NK-92 (cell line): ENCODE measurements around the gene TEX19.
"Not testable (repeated sequence)": the region's sequence is repeated elsewhere in the genome, so short reads cannot be mapped to it uniquely, and the experiment has no call there.

Experiments used
- DNase-seq: peaks from one replicate; lab custom pipeline; 2025; ENCODE audit not compliant: unreplicated experiment; lab: John Stamatoyannopoulos, UW

The TEX19 gene

GRCh38 chr17:82374626-82375331 lies 15.7 kb downstream of the TEX19 start:
- no peak for DNase-seq

DNA sequence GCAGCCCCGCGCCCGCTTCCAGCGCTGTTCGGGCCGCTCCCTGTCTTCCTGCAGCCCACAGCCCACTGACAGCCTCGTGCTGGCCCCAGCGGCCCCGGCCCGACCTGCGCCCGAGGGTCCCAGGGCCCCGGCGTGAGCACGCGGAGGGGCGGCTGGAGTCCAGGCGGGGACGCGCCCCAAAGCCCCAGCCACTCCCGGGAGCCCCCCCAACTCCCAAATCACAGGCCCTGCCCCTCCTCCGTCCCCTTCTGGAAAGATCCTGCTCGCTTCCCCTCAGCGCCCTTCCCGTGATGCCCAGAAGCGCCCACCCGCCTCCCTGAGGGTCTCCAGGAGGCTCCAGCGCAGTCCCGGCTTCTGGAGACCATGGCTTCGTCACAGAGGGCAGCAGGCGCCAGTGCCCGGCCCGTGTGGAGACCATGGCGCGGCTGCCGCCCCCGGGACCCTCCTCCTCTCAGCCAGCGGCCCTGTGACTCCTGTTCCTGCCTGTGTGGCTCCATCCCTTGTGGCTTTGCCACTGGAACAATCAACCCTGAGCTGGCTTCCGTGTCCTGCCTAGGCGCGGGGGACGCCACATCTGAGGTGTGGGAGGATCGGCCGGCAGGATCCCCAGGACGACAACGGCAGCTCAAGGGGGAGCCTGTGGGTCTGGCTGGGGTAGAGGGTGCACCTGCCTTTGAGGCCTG lies 16.5 kb downstream of the TEX19 start:
- DNase-seq: no peak

DNA sequence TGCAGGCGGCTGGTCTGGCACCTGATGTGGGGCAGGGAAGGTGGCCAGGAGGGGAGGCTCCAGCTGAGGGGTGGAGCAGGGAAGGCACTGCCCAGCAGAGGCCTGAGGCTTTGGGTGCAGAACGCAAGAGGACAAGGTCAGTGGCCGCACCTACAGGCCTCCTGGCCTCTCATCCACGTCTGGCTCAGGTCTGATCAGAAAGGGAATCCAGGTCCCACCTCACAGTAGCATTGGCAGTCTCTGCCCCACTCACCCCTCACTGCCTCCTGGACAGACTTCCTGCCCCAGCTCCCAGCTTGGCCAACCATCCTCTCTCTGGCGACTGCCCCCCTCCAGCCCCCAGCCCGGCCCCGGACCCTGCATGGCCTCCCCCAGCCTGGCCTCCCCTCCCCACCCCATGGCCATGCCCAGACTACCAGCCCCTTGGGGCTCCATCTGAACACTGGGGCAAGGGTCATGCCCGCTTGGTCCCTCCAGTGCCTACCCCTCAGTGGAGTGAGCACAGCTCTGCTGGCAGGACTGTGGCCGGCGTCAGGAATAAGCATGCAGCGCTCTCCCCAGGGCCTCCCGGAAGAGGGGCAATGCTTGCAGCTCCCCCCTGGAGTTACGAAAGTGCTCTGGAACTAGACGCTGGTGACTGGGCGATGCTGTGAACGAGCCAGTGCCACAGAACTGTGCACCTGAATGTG lies 17.1 kb downstream of the TEX19 start:
- DNase-seq: no peak

- DNase-seq: not testable (repeated sequence)
Observed at GRCh38 chr17:82377294-82377693, 18.2 kb downstream of the TEX19 start.

- no peak for DNase-seq
Observed at GRCh38 chr17:82377924-82378740, 19.1 kb downstream of the TEX19 start.

GRCh38 chr17:82378741-82379021 lies 19.6 kb downstream of the TEX19 start:
- DNase-seq: no peak

- no peak for DNase-seq
Observed at GRCh38 chr17:82380860-82381702, 22.0 kb downstream of the TEX19 start.

GRCh38 chr17:82381703-82382009 lies 22.6 kb downstream of the TEX19 start:
- DNase-seq: not testable (repeated sequence)

DNA sequence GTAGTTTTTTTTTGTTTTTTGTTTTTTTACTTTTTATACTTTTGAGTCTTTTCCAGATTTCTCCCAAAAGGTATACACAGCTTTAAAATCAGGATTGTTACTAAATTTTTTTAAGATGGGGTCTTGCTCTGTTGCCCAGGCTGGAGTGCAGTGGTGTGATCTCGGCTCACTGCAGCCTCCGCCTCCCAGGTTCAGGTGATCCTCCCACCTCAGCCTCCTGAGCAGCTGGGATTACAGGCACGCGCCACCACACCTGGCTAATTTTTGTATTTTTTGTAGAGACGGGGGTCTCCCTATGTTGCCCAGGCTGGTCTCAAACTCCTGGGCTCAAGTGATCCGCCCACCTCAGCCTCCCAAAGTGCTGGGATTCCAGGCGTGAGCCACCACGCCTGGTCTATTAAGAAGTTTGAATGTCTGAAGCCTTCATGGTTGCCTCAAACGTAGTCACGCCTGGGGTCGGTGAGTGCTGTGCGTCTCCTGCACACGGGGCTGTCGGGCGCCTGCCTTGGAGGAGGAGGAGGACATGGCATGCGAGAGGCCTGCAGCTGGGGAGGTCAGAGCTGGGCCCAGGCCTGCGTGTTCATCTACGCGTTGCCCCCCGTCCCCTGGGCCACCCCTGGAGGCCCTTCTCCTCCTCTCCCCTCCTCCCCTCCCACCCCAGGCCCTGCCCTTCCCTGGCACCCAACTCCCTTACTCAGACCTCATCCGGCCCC lies 23.3 kb downstream of the TEX19 start:
- not testable (repeated sequence) for DNase-seq

DNA sequence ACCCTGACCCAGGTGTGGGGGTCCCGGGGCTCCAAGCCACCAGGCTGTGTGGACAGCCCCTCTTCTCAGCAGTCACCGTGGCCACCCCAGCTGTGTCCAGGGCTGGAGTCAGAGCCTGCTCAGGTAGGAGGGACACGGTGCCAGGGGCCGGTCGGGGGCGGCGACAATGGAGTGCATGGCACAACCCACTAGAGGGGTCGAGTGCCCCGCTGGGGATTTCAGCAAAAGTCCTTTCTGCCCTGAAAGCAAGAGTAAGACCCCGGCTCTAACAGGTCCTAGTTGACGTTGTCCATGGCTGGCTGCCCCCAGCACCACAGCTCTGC lies 23.8 kb downstream of the TEX19 start:
- no peak for DNase-seq

- no peak for DNase-seq
Observed at GRCh38 chr17:82383411-82383810, 24.4 kb downstream of the TEX19 start.

- DNase-seq: no peak
Observed at GRCh38 chr17:82384051-82384729, 25.1 kb downstream of the TEX19 start.

- DNase-seq: no peak
Observed at GRCh38 chr17:82384730-82385481, 25.9 kb downstream of the TEX19 start.

DNA sequence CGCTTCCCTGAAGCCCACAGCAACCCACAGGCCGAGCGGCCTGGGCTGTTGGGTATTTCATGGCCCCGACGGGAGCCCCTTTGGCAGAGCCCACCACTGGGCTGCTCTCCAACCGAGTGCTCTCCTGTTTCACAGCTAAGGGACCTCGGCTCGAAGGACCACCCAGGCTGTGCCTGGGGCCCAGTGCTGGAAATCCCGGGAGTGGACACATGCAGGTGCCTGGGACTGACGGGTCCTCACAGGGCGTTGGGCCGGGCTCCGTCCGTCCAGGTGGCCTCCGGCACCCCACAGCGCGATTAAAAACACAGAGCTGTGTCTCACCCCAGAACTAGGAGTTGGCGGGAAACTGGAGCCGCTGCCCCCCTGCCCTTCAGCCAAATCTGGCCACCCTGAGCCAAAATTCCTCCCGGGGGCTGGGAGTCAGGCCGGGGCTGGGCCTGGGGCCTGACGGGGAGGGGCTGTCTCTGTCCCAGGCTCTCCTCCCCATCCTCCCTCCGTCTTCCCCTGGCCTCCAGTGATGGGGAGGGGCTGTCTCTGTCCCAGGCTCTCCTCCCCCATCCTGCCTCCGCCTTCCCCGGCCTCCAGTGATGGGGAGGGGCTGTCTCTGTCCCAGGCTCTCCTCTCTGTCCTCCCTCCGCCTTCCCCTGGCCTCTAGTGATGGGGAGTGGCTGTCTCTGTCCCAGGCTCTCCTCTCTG lies 26.7 kb downstream of the TEX19 start:
- DNase-seq: no peak

- no peak for DNase-seq
Observed at GRCh38 chr17:82386255-82386831, 27.3 kb downstream of the TEX19 start.

DNA sequence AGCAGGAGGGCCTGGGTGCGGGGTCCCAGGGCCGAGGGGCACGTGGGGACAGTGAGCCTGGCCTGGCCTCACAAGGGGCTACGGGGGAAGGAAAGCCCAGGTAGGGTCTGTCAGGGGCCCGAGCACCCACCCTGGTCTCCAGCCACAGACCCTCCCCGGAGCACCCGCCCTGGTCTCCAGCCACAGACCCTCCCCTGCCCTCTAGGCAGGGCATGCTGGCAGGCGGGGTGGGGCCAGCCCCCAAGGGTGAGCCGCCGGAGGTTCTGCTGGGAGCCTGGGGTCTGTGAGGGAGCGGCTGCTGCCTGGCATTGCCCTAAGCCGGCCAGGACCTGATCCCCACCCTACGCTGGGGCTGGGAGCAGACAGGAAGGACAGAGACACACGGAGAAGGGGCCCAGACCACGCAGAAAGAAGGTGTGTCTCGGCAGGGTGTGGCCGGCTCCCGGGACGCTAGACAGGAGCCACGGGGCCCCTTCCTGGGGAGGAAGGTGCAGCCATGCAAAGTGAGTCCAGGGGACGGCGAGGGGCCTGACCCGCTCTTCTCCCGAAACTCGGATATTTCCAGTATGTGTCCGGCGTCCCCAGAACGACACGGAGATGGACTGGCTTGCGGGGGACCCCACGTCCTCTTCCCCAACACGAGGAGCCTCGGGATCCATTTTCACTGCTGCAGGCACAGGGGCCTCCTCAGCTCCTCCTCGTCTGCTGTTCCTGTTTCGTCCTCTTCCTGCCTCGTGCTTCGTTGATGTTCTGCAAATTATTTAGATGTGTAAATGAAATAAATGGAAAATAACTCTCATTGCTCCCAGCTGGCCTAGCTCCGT lies 28.0 kb downstream of the TEX19 start:
- no peak for DNase-seq

DNA sequence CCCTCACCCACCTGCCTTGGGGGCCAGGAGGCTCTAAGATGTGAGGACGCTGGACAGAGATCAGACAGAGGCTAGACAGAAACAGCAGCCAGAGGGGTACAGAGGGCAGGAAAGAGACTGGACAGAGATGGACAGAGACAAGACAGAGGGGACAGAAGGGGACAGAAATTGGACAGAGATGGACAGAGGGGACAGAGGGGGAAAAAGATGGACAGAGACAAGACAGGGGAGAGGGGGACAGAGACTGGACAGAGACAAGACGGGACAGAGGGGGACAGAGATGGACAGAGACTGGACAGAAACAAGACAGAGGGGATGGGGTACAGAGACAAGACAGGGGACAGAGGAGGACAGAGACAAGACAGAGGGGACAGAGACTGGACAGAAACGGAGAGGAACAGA lies 28.7 kb downstream of the TEX19 start:
- DNase-seq: no peak
